CD4-positive, alpha-beta T cell treated with Interleukin-4 for 1 hour (primary cell): ENCODE data around the gene NRF1.
"Not testable (repeated sequence)": the region's sequence is repeated elsewhere in the genome, so short reads cannot be mapped to it uniquely, and the experiment has no call there.

Source experiments
- DNase-seq, 2 donors: peaks; one replicate each; pipeline ENCODE4 v3.0.0-alpha.2; 2020 to 2022

Gene NRF1

DNA sequence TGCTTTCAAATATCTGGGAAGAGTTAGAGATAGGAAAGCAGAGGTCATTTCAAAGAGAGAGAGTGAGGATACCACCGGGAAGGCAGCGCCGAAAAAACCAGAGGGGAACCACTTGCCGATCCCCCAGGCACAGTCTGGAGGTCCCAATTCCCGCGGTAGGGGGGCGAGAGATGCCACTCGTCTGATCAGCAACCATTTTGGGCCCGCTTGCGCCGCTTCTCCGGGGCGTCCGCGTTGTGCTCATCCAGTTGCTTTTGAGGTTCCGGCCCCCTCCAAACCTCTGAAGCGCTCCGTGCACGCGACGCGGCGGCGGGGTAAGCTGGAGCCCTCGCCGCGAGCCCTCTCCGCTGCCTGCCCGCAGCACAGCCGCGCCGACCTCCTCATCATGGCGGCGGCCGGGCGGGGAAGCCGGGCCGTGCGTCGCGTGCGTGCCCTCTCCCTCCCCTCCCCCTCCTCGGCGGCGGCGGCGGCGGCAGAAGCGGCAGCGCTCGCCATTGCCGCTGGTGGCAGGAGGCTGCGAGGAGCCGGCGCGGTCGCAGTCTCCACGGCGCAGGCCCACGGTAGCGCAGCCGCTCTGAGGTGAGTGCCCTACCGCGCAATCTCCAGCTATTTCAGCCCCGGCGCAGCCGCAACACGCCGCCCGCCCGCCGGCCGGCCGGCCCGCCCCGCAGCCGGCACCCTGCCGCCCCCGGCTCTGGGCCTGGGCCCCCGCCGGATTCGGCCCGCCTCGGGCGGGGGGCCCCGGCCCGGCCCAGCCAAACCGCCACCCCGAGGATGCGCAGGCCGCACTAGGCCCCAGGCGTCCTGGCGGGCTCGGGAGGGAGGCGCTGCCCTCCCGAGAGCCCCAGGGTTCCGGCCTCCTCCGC, at the start of gene NRF1:
TSS of gene NRF1 (plus strand) at position 475 of the 866 bp plus-strand sequence. CDS start 45,632 bp downstream, outside the sequence.
- peak; percentile 90 to 91 for DNase-seq

DNA sequence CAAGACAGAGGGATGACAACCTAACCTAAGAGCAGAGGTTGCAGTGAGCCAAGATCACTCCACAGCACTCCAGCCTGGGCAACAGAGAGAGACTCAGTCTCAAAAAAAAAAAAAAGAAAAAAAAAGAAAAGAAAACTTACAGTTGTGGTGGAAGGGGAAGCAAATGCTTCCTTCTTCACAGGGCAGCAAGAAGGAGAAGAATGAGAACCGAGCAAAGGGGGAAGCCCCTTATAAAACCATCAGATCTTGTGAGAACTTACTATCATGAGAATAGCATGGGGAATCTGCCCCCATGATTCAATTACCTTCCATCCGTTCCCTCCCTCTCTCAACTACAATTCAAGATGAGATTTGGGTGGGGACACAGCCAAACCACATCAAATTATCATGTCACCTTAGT, 45.2 kb upstream of the NRF1 start:
- DNase-seq: not testable (repeated sequence)

DNA sequence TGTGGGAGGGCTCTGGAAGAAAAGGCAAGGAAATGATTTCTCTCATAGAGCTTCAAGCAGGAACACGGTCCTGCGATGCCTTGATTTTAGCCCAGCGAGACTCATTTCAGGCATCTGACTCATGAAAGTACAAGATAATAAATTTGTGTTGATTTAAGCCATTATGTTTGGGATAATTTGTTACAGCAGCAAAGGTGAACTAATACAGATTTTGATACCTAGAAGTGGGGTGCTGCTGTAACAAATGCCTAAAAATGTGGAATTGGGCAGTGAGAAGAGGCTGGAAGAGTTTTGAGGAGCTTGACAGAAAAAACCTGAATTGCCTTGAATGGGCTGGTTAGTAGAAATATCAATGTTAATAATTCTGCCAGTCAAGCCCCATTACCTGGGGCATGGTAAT, 44.1 kb upstream of the NRF1 start:
- no peak for DNase-seq

DNA sequence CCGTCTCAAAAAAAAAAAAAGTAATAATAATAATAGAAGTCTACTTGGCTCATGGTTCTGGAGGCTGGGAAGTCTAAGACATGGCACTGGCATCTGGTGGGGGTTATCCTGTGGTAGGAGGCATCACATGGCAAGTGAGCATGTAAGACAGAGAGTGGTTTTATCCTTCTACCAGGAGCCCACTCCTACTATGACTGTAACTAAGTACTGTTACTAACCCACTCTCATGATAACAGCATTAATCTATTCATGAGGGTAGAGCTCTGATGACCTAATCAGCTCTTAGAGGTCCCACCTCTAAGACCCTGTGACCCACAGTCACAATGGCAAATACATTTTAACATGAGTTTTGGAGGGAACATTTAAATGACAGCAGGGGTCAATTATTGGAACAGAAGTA, 43.3 kb upstream of the NRF1 start:
- no peak for DNase-seq

DNA sequence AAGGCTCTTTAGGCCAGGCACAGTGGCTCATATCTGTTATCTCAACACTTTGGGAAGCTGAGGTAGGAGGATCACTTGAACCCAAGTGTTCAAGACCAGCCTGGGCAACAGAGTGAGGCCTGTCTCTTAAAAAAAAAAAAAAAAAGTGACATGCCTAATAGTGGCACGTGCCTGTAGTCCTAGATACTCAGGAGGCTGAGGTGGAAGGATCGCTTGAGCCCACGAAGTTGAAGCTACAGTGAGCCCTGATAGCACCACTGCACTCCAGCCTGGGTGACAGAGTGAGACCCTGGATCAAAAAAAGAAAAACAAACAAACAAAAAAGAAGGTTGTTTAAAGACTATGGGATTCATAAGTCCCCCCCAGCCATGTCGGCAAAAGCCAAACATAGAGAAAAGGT, 42.2 kb upstream of the NRF1 start:
- DNase-seq: no peak

DNA sequence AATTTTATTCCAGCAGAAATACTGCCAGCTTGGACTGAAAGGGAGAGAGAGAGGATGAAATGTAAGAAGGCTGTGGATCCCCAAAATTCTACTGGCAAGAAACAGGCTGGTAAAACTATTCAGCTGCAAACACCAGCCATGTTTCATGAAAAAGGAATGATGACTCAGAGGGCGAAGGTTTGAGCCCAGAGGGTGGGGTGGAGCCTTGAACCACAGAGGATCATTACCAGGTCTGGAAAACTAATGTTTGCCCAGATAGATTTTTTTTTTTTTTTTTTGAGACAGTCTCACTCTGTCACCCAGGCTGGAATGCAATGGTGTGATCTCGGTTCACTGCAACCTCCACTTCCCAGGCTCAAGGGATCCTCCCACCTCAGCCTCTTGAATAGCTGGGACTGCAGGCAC, 41.7 kb upstream of the NRF1 start:
- no peak for DNase-seq

DNA sequence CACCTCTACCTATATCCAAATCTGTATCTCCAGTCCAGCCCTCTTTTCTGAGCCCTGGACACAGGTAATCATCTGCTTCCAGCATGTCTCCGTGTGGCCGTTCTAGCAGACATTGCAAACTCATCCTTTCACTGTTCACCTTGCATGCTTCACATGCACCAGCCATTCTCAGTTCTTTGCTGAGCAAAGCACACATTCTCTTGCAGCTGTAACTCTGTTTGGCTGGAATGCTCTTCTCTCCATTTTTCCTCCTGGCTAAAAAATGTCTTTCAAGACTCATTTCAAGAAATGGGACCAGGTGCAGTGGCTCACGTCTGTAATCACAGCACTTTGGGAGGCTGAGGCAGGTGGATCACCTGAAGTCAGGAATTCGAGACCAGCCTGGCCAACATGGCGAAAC, 40.3 kb upstream of the NRF1 start:
- DNase-seq: no peak

DNA sequence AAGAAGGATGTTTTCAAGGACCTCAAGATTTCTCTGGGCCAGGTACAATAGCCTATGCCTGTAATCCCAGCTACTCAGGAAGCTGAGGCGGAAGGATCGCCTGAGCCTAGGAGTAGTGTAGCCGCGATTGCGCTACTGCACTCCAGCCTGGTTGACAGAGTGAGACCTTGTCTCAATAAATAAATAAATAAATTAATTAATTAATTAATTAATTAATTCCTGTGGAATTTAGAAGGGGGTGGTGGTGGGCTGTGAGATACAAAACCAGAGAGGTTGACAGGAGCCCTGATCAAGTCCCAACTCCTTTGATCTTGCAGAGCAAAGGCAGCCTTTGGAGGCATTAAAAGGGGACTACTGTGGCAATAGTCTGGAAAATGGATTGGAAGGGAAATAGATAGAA, 39.3 kb upstream of the NRF1 start:
- DNase-seq: no peak

DNA sequence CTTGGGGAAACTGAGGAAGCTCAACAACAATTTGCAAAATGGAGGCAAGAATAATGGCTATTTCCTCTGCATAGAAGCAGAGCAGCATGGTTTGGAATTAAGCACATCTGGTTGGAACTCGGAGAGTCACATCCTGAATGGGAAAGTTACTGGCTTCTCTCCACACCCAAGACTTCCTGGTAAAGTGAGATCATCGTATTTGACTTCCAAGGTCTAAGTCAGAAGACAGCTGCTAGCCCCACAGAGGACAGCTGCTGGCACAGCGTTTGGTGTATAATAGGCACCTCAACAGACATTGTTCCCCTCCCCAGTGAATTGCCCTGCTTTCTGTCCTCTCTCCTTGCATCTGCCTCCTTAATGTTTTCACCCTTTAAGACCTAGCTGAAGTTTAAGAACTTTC, 37.0 kb upstream of the NRF1 start:
- DNase-seq: no peak

DNA sequence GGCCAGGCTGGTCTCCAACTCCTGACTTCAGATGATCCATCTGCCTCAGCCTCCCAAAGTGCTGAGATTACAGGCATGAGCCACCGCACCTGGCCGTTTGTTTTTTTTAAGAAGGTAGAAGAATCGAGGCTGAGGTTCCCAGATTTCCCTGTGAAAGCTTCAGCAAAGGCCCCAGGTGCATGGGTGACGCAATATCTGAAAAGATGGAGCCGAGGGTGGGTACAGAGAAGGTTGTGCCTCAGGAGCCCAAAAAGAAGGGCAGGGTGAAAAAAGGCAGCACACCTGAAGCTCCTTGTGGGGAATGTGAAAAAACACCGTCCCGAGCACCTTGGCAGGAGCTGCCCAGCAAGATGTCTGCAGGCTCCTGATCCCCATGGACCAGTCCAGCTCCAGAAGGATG, 35.8 kb upstream of the NRF1 start:
- DNase-seq: no peak

DNA sequence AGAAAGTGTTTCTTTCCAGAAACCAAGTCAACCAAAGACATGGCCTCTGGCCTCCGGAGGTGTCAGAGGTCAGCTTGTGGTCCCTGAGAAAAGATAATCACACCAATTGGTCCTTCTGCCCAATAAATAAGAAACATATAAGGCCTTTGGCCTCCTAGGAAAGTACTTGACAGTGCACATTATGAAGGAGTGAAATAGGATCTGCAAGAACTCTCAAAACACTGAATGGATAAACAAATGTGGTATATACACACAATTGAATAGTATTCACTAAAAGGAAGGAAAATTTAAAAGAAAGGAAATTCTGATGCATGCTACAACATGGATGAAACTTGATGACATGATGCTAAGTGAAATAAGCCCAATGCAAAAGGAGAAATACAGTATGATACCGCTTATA, 35.4 kb upstream of the NRF1 start:
- no peak for DNase-seq

DNA sequence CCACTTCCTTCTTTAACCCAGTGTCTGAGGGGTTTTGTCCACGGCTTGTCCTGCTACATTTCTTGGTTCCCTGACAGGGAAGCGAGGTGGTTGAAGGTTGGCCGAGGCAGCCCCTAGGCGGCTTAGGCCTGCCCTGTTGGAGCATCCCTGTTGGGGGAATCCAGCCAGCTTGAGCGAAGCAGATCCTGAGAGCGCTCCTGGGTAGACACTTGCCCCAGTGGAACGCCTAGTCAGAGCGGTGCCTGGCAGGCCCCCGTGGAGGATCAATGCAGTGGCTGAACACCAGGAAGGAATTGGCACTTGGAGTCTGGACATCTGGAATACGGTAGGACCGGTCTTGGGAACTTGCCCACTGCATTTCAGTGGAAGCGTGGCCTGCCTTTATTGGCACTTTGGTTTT, 32.7 kb upstream of the NRF1 start:
- no peak for DNase-seq

DNA sequence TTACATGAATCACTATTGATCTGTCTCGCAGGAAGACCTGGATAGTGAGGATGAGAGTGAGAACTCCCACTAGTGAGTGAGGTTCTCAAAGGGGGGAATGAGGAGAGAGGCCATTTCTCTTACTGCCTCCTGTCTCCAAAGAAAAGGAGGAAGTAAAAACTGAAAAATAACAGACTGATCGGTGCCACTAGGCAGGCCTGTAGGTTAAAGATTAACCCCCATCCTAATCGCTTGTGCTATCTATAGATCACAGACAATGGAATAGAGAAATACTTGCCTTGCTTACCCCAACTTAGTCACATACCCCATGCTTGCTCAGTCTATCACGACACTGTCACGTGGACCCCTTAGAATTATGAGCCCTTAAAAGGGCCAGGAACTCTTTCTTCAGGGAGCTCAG, 25.3 kb upstream of the NRF1 start:
- DNase-seq: not testable (repeated sequence)

DNA sequence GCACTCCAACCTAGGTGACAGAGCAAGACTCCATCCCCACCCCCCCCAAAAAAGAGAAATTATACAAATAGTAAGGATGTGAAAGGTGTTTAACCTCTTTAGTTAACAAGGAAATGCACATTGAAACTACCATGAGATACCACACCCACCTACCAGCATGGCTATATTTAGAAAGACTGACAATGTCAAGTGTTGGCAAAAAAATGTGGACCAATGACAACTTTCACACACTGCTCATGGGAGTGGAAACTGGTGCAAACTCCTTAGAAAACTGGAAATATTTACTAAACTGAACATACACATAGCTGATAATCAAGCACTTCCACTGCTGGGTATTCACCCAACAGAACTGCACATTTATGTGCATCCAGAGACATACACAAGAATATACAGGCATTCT, 23.3 kb upstream of the NRF1 start:
- DNase-seq: no peak

DNA sequence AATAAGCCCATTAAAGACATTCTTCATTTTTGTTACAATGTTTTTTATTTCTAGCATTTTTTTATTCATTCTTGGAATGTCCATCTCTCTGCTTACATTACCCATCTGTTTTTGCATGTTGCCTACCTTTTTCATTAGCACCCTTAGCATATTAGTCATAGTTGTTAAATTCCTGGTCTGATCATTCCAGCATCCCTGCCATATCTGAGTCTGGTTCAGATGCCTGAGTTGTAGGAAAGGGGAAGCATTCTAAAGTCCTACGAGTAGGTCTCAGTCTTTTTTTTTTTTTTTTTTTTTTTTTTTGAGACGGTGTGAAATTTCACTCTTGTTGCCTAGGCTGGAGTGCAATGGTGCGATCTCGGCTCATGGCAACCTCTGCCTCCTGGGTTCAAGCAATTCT, 19.7 kb upstream of the NRF1 start:
- no peak for DNase-seq

DNA sequence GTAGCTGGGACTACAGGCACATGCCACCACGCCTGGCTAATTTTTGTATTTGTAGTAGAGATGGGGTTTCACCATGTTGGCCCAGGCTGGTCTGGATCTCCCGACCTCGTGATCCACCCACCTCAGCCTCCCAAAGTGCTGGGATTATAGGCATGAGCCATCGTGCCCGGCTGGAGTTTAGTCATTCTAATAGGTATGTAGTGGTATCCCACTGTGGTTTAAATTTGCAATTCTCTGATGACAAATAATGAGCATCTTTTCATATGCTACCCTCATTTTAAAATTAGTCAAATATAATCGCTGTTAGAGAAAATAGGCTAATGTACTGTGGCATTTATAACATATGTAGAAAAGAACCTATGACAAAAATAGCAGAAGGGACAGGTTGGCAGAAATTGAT, 15.1 kb upstream of the NRF1 start:
- not testable (repeated sequence) for DNase-seq

DNA sequence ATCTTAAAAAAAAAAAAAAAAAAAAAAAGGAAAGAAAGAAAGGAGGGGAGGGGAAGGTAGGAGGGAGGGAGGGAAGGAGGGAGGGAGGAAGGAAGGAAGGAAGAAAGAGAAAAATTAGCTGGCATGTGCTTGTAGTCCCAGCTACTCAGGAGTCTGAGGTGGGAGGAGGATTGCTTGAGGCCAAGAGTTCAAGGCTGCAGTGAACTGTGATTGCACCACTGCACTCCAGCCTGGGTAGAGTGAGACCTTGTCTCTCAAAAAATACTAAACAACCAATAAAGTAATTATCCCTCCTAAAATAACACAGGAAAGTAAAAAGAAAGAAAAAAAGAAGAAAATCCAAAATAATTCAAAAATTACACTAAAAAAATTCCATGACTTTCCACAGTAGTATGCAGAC, 13.8 kb upstream of the NRF1 start:
- DNase-seq: no peak

DNA sequence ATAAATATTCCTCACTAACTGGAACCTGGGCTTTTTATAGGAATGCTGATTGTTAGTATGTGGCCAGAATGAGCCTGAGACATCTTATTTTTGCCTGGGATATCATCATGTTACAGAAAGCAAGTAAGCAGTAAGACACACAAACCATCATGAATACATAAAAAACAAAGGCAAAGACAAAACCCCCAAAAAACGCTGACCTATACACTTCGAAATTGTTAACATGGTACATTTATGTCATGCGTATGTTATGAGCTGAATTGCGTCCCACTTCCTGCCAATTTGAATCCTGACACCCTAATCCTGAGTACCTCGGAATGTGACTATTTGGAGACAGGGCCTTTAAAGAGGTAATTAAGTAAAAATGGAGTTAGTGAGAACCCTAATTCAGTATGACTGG, 12.3 kb upstream of the NRF1 start:
- no peak for DNase-seq

DNA sequence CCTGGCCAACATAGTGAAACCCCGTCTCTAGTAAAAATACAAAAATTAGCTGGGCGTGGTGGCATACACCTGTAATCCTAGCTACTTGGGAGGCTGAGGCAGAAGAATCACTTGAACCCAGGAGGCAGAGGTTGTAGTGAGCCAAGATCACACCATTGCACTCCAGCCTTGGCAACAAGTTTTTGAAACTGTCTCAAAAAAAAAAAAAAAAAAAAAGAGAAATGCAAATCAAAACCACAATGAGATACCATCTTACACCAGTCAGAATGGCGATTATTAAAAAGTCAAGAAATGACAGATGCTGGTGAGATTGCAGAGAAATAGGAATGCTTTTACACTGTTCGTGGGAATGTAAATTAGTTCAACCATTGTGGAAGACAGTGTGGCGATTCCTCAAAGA, 7.9 kb upstream of the NRF1 start:
- DNase-seq: not testable (repeated sequence)

DNA sequence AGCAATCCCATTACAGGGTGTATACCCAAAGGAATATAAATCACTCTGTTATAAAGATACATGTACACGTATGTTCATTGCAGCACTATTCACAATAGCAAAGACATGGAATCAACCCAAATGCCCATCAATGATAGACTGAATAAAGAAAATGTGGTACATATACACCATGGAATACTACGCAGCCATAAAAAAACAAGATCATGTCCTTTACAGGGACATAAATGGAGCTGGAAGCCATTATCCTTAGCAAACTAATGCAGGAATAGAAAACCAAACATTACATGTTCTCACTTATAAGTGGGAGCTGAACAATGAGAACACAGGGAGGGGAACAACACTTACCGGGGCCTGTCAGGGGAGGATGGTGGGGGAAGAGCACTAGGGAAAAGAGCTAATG, 7.5 kb upstream of the NRF1 start:
- not testable (repeated sequence) for DNase-seq

DNA sequence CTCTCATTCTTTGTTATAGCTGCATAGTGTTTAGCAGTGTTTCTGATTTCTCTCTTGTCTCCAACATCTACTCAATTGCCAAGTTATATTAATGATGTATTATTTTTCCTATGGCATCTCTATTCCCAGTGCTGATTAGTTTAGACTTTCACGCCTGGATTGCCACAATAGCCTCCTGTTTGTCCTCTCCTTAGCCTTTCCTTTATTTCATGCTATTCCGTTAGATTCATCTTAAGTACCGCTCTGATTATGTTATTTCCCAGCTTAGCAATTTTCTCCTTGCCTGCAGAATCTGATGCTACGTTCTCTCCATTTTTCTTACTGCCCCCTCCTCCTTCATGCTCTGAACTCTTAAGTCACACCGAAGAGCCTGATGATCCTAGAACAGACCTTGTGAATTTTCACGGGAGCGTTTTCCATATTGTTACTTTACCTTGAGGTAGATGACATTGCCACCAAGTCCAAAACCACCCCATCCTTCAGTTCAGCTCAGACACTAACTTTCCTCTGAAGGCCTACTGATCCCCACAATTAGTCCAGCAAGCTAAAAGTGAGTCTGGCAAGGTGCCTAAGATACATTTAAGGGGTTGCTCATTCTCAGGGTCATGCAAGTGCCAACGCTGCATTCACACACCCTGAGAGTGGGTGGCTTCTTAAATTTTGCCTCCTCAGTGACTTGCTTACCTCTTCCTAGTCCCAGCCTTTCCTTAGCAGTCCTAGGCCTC, 6.6 kb upstream of the NRF1 start:
- no peak for DNase-seq

DNA sequence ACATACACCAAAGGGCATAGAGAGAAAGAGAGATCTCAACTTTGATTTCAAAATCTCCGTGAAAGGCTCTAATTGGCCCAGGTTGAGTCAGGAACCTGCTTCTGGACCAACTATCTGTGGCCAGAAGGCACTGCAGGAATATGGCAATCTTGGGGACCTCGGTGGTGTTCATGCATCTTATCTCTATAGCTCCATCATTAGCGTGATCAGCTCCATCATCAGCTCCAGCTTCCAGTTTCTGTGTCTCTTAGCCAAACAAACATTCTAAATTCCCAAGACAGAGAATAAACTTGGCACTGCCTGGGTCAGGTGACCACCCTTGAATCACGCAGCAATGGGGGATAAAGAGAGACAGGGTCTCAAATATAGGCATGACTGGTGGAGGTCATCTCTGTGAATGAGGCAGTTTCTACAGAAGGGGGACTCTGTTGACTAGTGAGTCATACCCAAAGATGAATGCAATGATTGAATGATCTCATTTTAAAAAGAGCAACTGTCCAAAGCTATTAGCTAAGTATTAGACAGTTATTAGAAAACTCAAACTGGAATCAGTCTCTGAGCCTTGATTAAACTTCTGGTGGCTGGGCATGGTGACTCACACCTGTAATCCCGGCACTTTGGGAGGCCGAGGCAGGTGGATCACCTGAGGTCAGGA, 5.4 kb upstream of the NRF1 start:
- DNase-seq: no peak

DNA sequence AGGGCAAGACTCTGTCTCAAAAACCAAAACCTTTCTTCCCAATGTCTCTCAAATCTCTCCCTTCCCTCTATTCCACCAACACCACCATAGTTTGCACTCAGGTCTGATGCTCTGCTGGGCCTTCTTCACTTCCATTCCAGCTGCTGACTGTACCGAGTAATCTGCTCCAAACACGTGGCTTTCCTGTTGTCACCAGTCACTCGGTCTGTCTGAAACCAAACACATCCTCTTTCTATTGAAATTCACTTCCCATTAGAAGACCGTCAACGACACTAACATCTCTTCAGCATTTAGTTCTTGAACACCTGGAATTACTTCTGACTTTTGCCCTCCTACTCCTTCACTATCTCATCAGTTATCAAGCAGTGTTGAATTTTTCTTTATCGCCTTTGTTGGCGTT, 4.7 kb upstream of the NRF1 start:
- peak in 1 of 2 donors; percentile 57 for DNase-seq
